ENCODE results near the gene ASPN.

The ASPN gene

GRCh38 chr9:92425474-92425873 lies 56.8 kb downstream of the ASPN start:
- no peak for TF ChIP-seq CTCF (IDR thresholded peaks at IDR 0.05)

- TF ChIP-seq CTCF (IDR thresholded peaks at IDR 0.05) = no peak
Measured at GRCh38 chr9:92424340-92424739, 58.0 kb downstream of the ASPN start, which contains the start of gene OMD. OMD (minus strand) TSS chr9:92424471; CDS start chr9:92417558, 6,913 bp downstream.

GRCh38 chr9:92423612-92424011 lies 58.7 kb downstream of the ASPN start:
- no peak for TF ChIP-seq CTCF (IDR thresholded peaks at IDR 0.05)

- TF ChIP-seq CTCF (IDR thresholded peaks at IDR 0.05) = no peak
Measured at GRCh38 chr9:92422611-92423338, 59.5 kb downstream of the ASPN start.

GRCh38 chr9:92414566-92414965 lies 67.7 kb downstream of the ASPN start:
- no peak for TF ChIP-seq CTCF (IDR thresholded peaks at IDR 0.05)

- no peak for TF ChIP-seq CTCF (IDR thresholded peaks at IDR 0.05)
Measured at GRCh38 chr9:92408747-92409478, 73.4 kb downstream of the ASPN start.

GRCh38 chr9:92407818-92408217 lies 74.5 kb downstream of the ASPN start:
- TF ChIP-seq CTCF (IDR thresholded peaks at IDR 0.05) = no peak
